Subcutaneous abdominal adipose tissue (tissue), 5 donors: ENCODE measurements around the gene ARX.

Experiments
- H3K27ac ChIP-seq: one replicate; pipeline ENCODE4 v1.7.0; 2013; ENCODE audit warnings: low read depth, mild to moderate bottlenecking, inconsistent platforms, low read length, moderate library complexity
- H3K27me3 ChIP-seq, 5 donors: one replicate each; pipeline ENCODE4 v1.7.0; 2013; ENCODE audit warnings: low read length in 5 of 5, inconsistent platforms in 1 of 5; ENCODE audit not compliant: control insufficient read depth in 5 of 5, insufficient read depth in 4 of 5
- H3K36me3 ChIP-seq, 5 donors: one replicate each; pipeline ENCODE4 v1.7.0; 2013; ENCODE audit warnings: low read length in 5 of 5; ENCODE audit not compliant: control insufficient read depth in 5 of 5, insufficient read depth in 5 of 5
- H3K4me1 ChIP-seq, 5 donors: one replicate each; pipeline ENCODE4 v1.7.0; 2013; ENCODE audit warnings: low read length in 5 of 5, mild to moderate bottlenecking in 3 of 5, moderate library complexity in 1 of 5; ENCODE audit not compliant: control insufficient read depth in 5 of 5, insufficient read depth in 5 of 5
- H3K4me3 ChIP-seq, 5 donors: one replicate each; pipeline ENCODE4 v1.7.0; 2013; ENCODE audit warnings: low read length in 5 of 5, low read depth in 1 of 5
- H3K9ac ChIP-seq, 5 donors: one replicate each; pipeline ENCODE4 v1.7.0; 2013; ENCODE audit warnings: low read length in 5 of 5, mild to moderate bottlenecking in 4 of 5, moderate library complexity in 3 of 5
- H3K9me3 ChIP-seq, 5 donors: one replicate each; pipeline ENCODE4 v1.7.0; 2013; ENCODE audit warnings: low read length in 5 of 5; ENCODE audit not compliant: control insufficient read depth in 5 of 5
- donor health status: healthy.
- donor health status: healthy.
- donor health status: healthy.
- donor health status: healthy.
- donor health status: healthy.

The ARX gene

DNA sequence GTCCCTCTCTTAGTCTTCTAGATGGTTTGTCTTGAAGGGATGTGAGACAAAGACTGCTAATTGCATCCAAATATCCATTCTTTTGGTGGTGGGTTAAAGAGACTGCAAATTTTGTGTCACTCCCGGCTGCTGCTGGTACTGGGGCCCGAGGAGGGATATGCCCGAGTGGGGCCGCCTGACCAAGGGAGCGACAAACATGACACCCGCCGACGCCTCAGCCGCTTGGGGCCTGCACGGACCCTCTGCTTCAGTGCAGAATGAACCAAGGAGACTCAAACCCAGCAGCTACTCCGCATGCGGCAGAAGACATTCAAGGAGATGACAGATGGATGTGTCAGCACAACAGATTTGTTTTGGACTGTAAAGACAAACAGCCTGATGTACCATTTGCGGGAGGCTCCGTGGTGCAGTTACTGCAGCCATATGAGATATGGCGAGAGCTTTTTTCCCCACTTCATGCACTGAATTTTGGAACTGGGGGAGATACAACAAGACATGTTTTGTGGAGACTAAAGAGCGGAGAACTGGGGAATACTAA is 13.6 kb upstream of the ARX start:
- no peaks in the 10 kb centered on the region for H3K36me3 ChIP-seq
- no peak overlapping the region for H3K4me3 ChIP-seq
- H3K4me1 ChIP-seq = no peaks in the 10 kb centered on the region
- H3K9me3 ChIP-seq = no peaks in the 10 kb centered on the region
- H3K27me3 ChIP-seq = peaks cover 0 to 24% (median 12%) of the 10 kb centered on the region in 5 donors
- H3K9ac ChIP-seq = no peak overlapping the region
- no peak overlapping the region for H3K27ac ChIP-seq

DNA sequence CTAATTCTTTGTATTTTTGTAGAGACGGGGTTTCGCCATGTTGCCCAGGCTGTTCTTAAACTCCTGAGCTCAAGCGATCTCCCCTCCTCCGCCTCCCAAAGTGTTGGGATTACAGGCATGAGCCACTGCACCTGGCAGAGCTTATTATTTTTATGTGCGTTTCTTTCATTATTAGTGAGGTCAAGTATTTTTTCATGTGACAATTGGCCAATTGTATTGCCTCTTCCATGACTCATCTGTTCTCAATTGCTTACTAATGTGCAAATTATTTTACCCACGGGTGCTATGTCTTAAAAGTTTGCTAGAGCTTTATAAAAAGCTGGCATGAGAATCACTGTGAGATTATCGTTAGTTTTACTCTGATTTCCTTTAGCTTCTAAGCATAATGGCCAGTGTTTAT is 13.0 kb upstream of the ARX start:
- Histone ChIP-seq H3K27ac (no peak overlapping the region), H3K9ac (no peak overlapping the region), H3K9me3 (no peaks in the 10 kb centered on the region), H3K27me3 (peaks cover 2 to 27% (median 16%) of the 10 kb centered on the region in 5 donors), H3K36me3 (no peaks in the 10 kb centered on the region), H3K4me1 (no peaks in the 10 kb centered on the region), H3K4me3 (no peak overlapping the region)

DNA sequence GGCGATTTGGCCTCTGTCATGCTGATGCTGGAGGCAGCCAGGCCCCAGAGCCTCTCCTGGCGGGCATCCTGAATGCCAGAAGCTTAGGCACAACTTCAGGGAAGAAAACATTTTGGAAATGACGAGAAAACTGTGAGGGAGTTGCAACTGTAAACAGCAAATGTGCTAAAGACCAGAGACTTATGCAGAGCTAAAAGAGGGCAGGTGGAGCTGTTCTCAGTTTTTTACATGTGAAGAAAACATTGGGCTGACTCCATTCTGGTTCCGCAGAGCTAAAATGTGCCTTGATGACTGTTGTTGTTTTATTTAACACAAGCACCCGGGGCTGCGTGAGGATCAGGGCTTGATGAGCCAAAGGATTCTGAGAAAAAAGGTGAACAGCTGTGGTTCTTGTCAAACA is 10.8 kb upstream of the ARX start:
- Histone ChIP-seq H3K36me3 (no peaks in the 10 kb centered on the region), H3K4me1 (peaks cover 0 to 5% (median 0%) of the 10 kb centered on the region in 5 donors), H3K4me3 (no peak overlapping the region), H3K27ac (no peak overlapping the region), H3K9me3 (no peaks in the 10 kb centered on the region), H3K27me3 (peaks cover 22 to 48% (median 36%) of the 10 kb centered on the region in 5 donors), H3K9ac (no peak overlapping the region)

DNA sequence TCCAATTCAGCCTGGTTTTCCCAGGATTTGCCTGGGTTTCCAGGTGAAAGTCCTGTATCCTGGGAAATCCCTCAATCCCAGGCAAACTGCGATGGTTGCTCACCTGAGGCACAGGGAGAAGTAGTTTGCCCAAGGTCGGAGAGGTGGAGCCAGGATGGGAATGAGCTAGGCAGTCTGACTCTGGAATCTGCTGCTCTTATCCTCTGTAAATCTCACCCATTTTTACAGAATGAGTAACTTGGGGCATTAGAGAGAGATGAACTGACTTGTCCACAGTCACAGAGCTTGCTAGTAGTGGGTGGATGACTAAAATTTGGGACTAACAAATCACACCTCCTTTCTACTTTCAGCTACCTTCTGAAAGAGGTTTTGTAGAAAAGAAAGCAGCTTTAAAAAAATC is 9.8 kb upstream of the ARX start:
- H3K27me3 ChIP-seq = peaks cover 27 to 58% (median 45%) of the 10 kb centered on the region in 5 donors
- H3K36me3 ChIP-seq = no peaks in the 10 kb centered on the region
- H3K4me3 ChIP-seq = no peak overlapping the region
- H3K4me1 ChIP-seq = peaks cover 0 to 14% (median 4%) of the 10 kb centered on the region in 5 donors
- no peaks in the 10 kb centered on the region for H3K9me3 ChIP-seq
- no peak overlapping the region for H3K27ac ChIP-seq
- H3K9ac ChIP-seq = no peak overlapping the region

GRCh38 chrX:25023908-25024307 is 8.1 kb upstream of the ARX start:
- peaks cover 0 to 23% (median 8%) of the 10 kb centered on the region in 5 donors for H3K4me1 ChIP-seq
- no peak overlapping the region for H3K4me3 ChIP-seq
- H3K27ac ChIP-seq = no peak overlapping the region
- no peak overlapping the region for H3K9ac ChIP-seq
- no peaks in the 10 kb centered on the region for H3K36me3 ChIP-seq
- H3K27me3 ChIP-seq = peaks cover 34 to 70% (median 57%) of the 10 kb centered on the region in 5 donors
- no peaks in the 10 kb centered on the region for H3K9me3 ChIP-seq

DNA sequence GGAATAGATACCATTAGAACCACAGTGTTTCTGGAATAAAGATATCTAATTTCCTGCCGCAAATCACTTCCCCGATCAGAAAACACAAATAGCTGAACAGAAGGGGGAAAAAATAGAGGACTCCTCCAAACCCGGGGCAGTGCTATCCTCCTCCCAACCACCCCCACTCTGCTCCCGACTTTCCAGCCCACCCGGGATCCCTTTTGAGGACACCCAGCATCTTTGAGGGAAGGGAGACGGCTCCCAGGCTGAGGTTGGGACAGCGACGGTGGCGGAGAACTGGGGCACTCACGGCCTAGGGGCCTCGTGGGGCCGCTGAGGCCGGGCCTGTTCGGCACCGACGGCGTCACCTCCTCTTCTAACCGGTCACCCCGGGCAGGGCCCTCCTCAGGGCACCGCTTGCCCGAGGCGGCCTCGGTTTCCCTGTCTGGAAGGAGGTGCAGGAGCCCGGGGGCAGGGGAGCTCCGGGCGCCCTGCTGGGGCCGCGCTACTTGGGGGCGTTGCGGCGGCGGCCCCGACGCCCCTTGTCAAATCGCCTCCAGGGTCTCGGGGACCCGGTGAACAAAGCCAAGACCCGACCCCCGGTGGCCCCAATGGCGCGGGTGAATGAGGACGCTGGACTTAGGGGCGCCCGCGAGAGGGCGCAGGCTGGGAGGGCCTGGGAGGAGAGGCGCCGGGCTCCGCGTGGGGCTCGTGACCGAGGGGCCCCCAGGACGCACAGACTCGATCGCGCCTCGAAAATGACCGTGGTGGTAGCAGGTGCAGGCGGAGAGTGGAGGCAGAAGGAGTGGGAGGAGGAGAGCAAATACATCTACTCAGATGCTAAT is 6.9 kb upstream of the ARX start:
- H3K9me3 ChIP-seq = no peaks in the 10 kb centered on the region
- H3K4me3 ChIP-seq = no peak overlapping the region
- no peak overlapping the region for H3K27ac ChIP-seq
- H3K27me3 ChIP-seq = peaks cover 38 to 81% (median 62%) of the 10 kb centered on the region in 5 donors
- no peaks in the 10 kb centered on the region for H3K36me3 ChIP-seq
- H3K4me1 ChIP-seq = peaks cover 0 to 26% (median 10%) of the 10 kb centered on the region in 5 donors
- no peak overlapping the region for H3K9ac ChIP-seq

DNA sequence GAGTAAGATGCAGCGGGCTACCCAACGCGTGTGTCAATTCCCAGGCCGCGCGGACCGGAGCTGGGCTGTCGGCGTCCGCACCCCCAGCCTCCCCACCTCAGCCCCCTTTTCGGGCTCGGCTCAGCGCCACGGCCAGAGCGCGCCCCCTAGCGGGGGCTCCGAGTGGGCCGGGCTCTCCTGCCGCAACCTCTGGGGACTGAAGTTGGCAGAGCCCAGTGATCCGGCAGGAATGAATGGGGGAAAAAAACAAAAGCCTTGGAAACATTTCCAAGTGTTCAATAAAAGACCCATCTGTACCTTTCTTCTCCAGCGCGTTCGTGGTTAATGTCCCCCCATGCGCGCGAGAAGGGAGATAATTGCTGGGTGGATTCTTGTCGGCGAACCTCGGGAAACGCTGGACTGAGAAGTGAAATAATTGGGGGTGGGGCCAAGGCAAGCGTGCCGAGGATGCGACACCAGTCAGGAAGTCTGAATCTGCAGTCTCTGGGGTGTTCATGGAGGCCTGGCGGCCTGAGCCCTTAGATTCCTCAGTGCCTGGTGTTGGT is 5.2 kb upstream of the ARX start:
- Histone ChIP-seq H3K27ac (no peak overlapping the region), H3K4me3 (peak overlapping the region in 4 of 5 donors; percentile 16 to 39 (median 22)), H3K27me3 (peaks cover 48 to 89% (median 74%) of the 10 kb centered on the region in 5 donors), H3K9me3 (no peaks in the 10 kb centered on the region), H3K4me1 (peaks cover 0 to 30% (median 18%) of the 10 kb centered on the region in 5 donors), H3K9ac (no peak overlapping the region), H3K36me3 (no peaks in the 10 kb centered on the region)

GRCh38 chrX:25020391-25020904 is 4.7 kb upstream of the ARX start:
- H3K27me3 ChIP-seq = peaks cover 52 to 89% (median 75%) of the 10 kb centered on the region in 5 donors
- no peaks in the 10 kb centered on the region for H3K36me3 ChIP-seq
- no peak overlapping the region for H3K9ac ChIP-seq
- H3K9me3 ChIP-seq = no peaks in the 10 kb centered on the region
- H3K4me3 ChIP-seq = peak overlapping the region in 2 of 5 donors; percentile 16 to 26
- peaks cover 0 to 34% (median 20%) of the 10 kb centered on the region in 5 donors for H3K4me1 ChIP-seq
- H3K27ac ChIP-seq = no peak overlapping the region

GRCh38 chrX:25019707-25020390 is 4.1 kb upstream of the ARX start:
- Histone ChIP-seq H3K4me3 (no peak overlapping the region), H3K27me3 (peaks cover 57 to 90% (median 78%) of the 10 kb centered on the region in 5 donors), H3K9me3 (no peaks in the 10 kb centered on the region), H3K9ac (no peak overlapping the region), H3K27ac (no peak overlapping the region), H3K36me3 (no peaks in the 10 kb centered on the region), H3K4me1 (peaks cover 0 to 37% (median 20%) of the 10 kb centered on the region in 5 donors)
